ENCODE results near the gene VPS41. TPM values are rescaled to one million over a fixed set of nuclear protein-coding genes. Genes with fewer than 3 reads are reported as not detected.

The VPS41 gene
- polyA plus RNA-seq, 3 donors: 12.7 to 62.2 (median 56.7) TPM

DNA sequence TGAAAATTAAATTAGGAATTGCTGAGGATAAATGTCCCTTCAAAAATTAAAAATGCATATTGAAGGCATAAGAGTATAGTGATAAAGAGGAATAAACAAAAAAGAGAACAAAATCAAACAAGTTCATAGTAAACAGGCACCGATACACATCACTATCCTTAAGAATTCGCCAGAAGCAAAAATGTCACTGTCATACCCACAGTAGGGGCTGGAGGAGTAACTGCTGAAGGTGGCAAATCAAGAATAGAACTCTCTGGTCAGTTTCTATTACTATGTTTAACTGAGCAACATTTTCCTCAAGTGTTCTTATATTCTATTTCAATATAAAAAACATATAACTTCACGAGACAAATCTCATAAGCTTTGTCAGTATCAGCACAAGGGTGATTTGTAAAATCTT, 84.0 kb downstream of the VPS41 start:
- no CpG with 5 or more reads among the region's 3 CpGs for WGBS (ENCODE audit: insufficient coverage)
- H3K27me3 ChIP-seq (ENCODE audit: control insufficient read depth in 2 of 2, insufficient read depth in 2 of 2, low read length in 2 of 2): no peaks in the 10 kb centered on the region
- Mint-ChIP-seq H3K36me3 (peaks cover 7 to 15% of the 10 kb centered on the region in 2 donors), H3K4me1 (peaks cover 6% of the 10 kb centered on the region), H3K27me3 (ENCODE audit: low read depth in 3 of 3) (no peaks in the 10 kb centered on the region), H3K4me3 (no peak overlapping the region), H3K27ac (no peak overlapping the region), H3K9me3 (peaks cover 0 to 3% (median 0%) of the 10 kb centered on the region in 7 donors)
- H3K36me3 ChIP-seq (replicated peaks in 1 of 2; ENCODE audit: control insufficient read depth in 1 of 2, insufficient read depth in 2 of 2, low read length in 2 of 2): peaks cover 0 to 24% of the 10 kb centered on the region in 2 donors
- H3K79me2 ChIP-seq (ENCODE audit: insufficient read depth, low read length): no peaks in the 10 kb centered on the region
- H3K9me3 ChIP-seq (replicated peaks in 1 of 2; ENCODE audit: control insufficient read depth in 1 of 2, insufficient read depth in 1 of 2, low read length in 2 of 2): no peaks in the 10 kb centered on the region
- DNase-seq: no peak
- no peak overlapping the region for H3K4me2 ChIP-seq (replicated peaks; ENCODE audit: extremely low read depth, low read length, poor library complexity, severe bottlenecking)
- no peak overlapping the region for H3K9ac ChIP-seq (ENCODE audit: insufficient read depth, low read length, poor library complexity, severe bottlenecking)
- H3K4me3 ChIP-seq (replicated peaks in 1 of 3; ENCODE audit: low read depth in 2 of 3, low read length in 3 of 3): no peak overlapping the region
- TF ChIP-seq, protein P1, sequence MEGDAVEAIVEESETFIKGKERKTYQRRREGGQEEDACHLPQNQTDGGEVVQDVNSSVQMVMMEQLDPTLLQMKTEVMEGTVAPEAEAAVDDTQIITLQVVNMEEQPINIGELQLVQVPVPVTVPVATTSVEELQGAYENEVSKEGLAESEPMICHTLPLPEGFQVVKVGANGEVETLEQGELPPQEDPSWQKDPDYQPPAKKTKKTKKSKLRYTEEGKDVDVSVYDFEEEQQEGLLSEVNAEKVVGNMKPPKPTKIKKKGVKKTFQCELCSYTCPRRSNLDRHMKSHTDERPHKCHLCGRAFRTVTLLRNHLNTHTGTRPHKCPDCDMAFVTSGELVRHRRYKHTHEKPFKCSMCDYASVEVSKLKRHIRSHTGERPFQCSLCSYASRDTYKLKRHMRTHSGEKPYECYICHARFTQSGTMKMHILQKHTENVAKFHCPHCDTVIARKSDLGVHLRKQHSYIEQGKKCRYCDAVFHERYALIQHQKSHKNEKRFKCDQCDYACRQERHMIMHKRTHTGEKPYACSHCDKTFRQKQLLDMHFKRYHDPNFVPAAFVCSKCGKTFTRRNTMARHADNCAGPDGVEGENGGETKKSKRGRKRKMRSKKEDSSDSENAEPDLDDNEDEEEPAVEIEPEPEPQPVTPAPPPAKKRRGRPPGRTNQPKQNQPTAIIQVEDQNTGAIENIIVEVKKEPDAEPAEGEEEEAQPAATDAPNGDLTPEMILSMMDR (IDR thresholded peaks at IDR 0.05): no peak
- H2AFZ ChIP-seq (ENCODE audit: insufficient read depth, low read depth, low read length, poor library complexity, severe bottlenecking): no peak overlapping the region
- intact Hi-C loops (cut with micrococcal nuclease): no loop called here
- peaks cover 9% of the 10 kb centered on the region for H4K20me1 ChIP-seq (ENCODE audit: insufficient read depth, low read length)
- H3K27ac ChIP-seq (ENCODE audit: low read depth in 1 of 2, low read length in 2 of 2): no peak overlapping the region
- H3K4me1 ChIP-seq (ENCODE audit: control insufficient read depth in 1 of 2, insufficient read depth in 2 of 2, low read length in 2 of 2): no peaks in the 10 kb centered on the region

DNA sequence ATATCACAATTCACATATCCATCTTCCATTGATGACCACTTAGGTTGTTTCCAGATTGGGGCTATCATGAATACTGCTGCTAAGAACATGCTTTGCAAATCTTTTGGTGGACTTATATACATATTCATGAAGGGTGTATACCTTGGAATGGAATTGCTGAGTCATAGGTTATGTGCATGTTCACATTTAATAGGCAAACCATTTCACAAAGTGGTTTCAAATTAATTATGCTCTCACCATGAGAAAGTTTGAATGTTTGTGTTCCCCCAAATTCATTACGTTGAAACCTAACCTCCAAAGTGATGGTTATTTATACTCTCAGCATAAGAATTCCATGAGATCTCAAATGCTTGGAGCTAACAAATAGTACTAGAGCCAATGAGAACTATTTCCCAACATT, 86.4 kb downstream of the VPS41 start:
- Mint-ChIP-seq H3K36me3 (peaks cover 3 to 14% of the 10 kb centered on the region in 2 donors), H3K4me1 (peaks cover 6% of the 10 kb centered on the region), H3K27me3 (ENCODE audit: low read depth in 3 of 3) (no peaks in the 10 kb centered on the region), H3K9me3 (peaks cover 0 to 3% (median 0%) of the 10 kb centered on the region in 7 donors), H3K4me3 (no peak overlapping the region), H3K27ac (no peak overlapping the region)
- no peak overlapping the region for H3K4me2 ChIP-seq (replicated peaks; ENCODE audit: extremely low read depth, low read length, poor library complexity, severe bottlenecking)
- peaks cover 4 to 28% of the 10 kb centered on the region in 2 donors for H3K36me3 ChIP-seq (replicated peaks in 1 of 2; ENCODE audit: control insufficient read depth in 1 of 2, insufficient read depth in 2 of 2, low read length in 2 of 2)
- no peaks in the 10 kb centered on the region for H3K9me3 ChIP-seq (replicated peaks in 1 of 2; ENCODE audit: control insufficient read depth in 1 of 2, insufficient read depth in 1 of 2, low read length in 2 of 2)
- H2AFZ ChIP-seq (ENCODE audit: insufficient read depth, low read depth, low read length, poor library complexity, severe bottlenecking): no peak overlapping the region
- H3K27me3 ChIP-seq (ENCODE audit: control insufficient read depth in 2 of 2, insufficient read depth in 2 of 2, low read length in 2 of 2): no peaks in the 10 kb centered on the region
- intact Hi-C loops (cut with micrococcal nuclease): no loop called here
- H3K27ac ChIP-seq (ENCODE audit: low read depth in 1 of 2, low read length in 2 of 2): no peak overlapping the region
- peaks cover 9% of the 10 kb centered on the region for H4K20me1 ChIP-seq (ENCODE audit: insufficient read depth, low read length)
- no peaks in the 10 kb centered on the region for H3K79me2 ChIP-seq (ENCODE audit: insufficient read depth, low read length)
- TF ChIP-seq, protein P1 (IDR thresholded peaks at IDR 0.05): no peak
- H3K4me3 ChIP-seq (replicated peaks in 1 of 3; ENCODE audit: low read depth in 2 of 3, low read length in 3 of 3): no peak overlapping the region
- WGBS (ENCODE audit: insufficient coverage): no CpG with 5 or more reads among the region's 1 CpG
- H3K4me1 ChIP-seq (ENCODE audit: control insufficient read depth in 1 of 2, insufficient read depth in 2 of 2, low read length in 2 of 2): no peaks in the 10 kb centered on the region
- no peak overlapping the region for H3K9ac ChIP-seq (ENCODE audit: insufficient read depth, low read length, poor library complexity, severe bottlenecking)
- DNase-seq: no peak

Data from CD14-positive monocyte (primary cell).